Central memory CD4-positive, alpha-beta T cell (primary cell): ENCODE measurements around the gene A1BG.

Experiments used
- DNase-seq: peaks from one replicate; pipeline ENCODE4 v3.0.0; 2022
- total RNA-seq, 3 experiments: gene quantifications; one replicate each; lab custom pipeline; 2026; lab: John Stamatoyannopoulos, UW

Gene A1BG
- total RNA-seq: 0.11 to 1.4 (median 0.92) reads per million in 3 experiments

- DNase-seq: no peak
These were observed at the start of gene A1BG for GRCh38 chr19:58352760-58353671. Gene A1BG (minus strand): TSS chr19:58353492. CDS start chr19:58353437, 55 bp downstream.

GRCh38 chr19:58401840-58402421, 48.6 kb upstream of the A1BG start:
- DNase-seq: no peak

GRCh38 chr19:58400916-58401839, 47.9 kb upstream of the A1BG start:
- peak; percentile 99 for DNase-seq

- DNase-seq: no peak
These were observed 47.1 kb upstream of the A1BG start for GRCh38 chr19:58400316-58400915.

- no peak for DNase-seq
These were observed 46.6 kb upstream of the A1BG start for GRCh38 chr19:58399903-58400302.

GRCh38 chr19:58398545-58398944, 45.3 kb upstream of the A1BG start:
- no peak for DNase-seq

- no peak for DNase-seq
These were observed 44.8 kb upstream of the A1BG start for GRCh38 chr19:58398087-58398486.

- DNase-seq: no peak
These were observed 44.3 kb upstream of the A1BG start for GRCh38 chr19:58397533-58398037.

GRCh38 chr19:58396691-58397532, 43.6 kb upstream of the A1BG start:
- no peak for DNase-seq

- DNase-seq: no peak
These were observed 42.8 kb upstream of the A1BG start for GRCh38 chr19:58395979-58396627.

GRCh38 chr19:58395220-58395978, 42.1 kb upstream of the A1BG start, which contains the start of gene RNF225:
Gene RNF225 (plus strand): TSS chr19:58395656. CDS start chr19:58396090, 434 bp downstream.
- DNase-seq: no peak

GRCh38 chr19:58394821-58395219, 41.5 kb upstream of the A1BG start:
- DNase-seq: no peak

- DNase-seq: no peak
These were observed 40.4 kb upstream of the A1BG start for GRCh38 chr19:58393725-58394033.

- no peak for DNase-seq
These were observed 39.8 kb upstream of the A1BG start for GRCh38 chr19:58392945-58393724.

GRCh38 chr19:58388175-58388526, 34.9 kb upstream of the A1BG start:
- DNase-seq: no peak

- no peak for DNase-seq
These were observed 34.3 kb upstream of the A1BG start for GRCh38 chr19:58387338-58388174.

- peak; percentile 98 for DNase-seq
These were observed 33.5 kb upstream of the A1BG start, which contains the start of gene RPS5 for GRCh38 chr19:58386576-58387337. Gene RPS5 (plus strand): TSS chr19:58387269. CDS start chr19:58388138, 869 bp downstream.
